HepG2 (cell line): ENCODE measurements around the gene OR10A3. TPM values are rescaled to one million over a fixed set of nuclear protein-coding genes. Genes with fewer than 3 reads are reported as not detected.

Experiments
- ATAC-seq: fragments of 200-7000 bp; cut with Tn5 transposase; 3 replicates; pipeline ENCODE4 v1.9.1; 2020; ENCODE audit warnings: mild to moderate bottlenecking, moderate library complexity
- BruUV-seq: library from RNA; stranded (reverse); fragments of 400-500 nt; replicated peaks from 2 replicates; lab custom pipeline; 2021; lab: Mats Ljungman, UMichigan
- CTCF ChIA-PET: fragments of 300-600 bp; formaldehyde crosslinking; extraction: SDS; loops from one replicate; lab custom pipeline; 2021; ENCODE audit warnings: low total read pairs, inconsistent platforms, low intra/inter-chr PET ratio; lab: Yijun Ruan, JAX
- POLR2A ChIA-PET: fragments of 350-600 bp; sonication (Branson Sonifier 250); formaldehyde crosslinking; loops from one replicate; lab custom pipeline; 2020; ENCODE audit warnings: antibody characterized with exemption, inconsistent platforms; lab: Yijun Ruan, JAX
- DNase-seq: peaks from one replicate; pipeline ENCODE4 v3.0.0-alpha.2; 2015; ENCODE audit warnings: low spot score
- FAIRE-seq: peaks from 3 replicates; lab custom pipeline; 2011; peaks lifted over from hg19 to GRCh38; lab: Jason Lieb, UNC
- H2AFZ ChIP-seq: one replicate; pipeline ENCODE4 v1.6.1; 2011; ENCODE audit warnings: low read length, inconsistent platforms
- H3K27ac ChIP-seq: fragments of 300-600 bp; 3 replicates; pipeline ENCODE4 v1.8.0; 2011; ENCODE audit warnings: mixed run types, mild to moderate bottlenecking, mixed read lengths, low read length, inconsistent platforms; ENCODE audit not compliant: insufficient read depth; ENCODE audit errors: extremely low read length
- H3K27me3 ChIP-seq, 2 experiments: fragments of 200-600 bp in 1 of 2; 2 replicates in 1 of 2; 3 replicates in 1 of 2; pipeline versions ENCODE4 v1.6.0 to v1.8.0; 2011; ENCODE audit warnings: low read length in 2 of 2, mild to moderate bottlenecking in 2 of 2, moderate library complexity in 2 of 2, inconsistent platforms in 1 of 2; ENCODE audit not compliant: insufficient read depth in 2 of 2, control insufficient read depth in 1 of 2
- H3K36me3 ChIP-seq, 2 experiments: fragments of 200-600 bp in 1 of 2; replicated peaks in 1 of 2; 2 replicates in 1 of 2; 3 replicates in 1 of 2; pipeline versions ENCODE4 v1.5.1 to v1.8.0; 2011; ENCODE audit warnings: low read length in 2 of 2, inconsistent platforms in 1 of 2; ENCODE audit not compliant: insufficient read depth in 2 of 2, control insufficient read depth in 1 of 2
- H3K4me1 ChIP-seq: 2 replicates; pipeline ENCODE4 v1.5.1; 2012; ENCODE audit warnings: low read length, inconsistent platforms; ENCODE audit not compliant: insufficient read depth
- H3K4me2 ChIP-seq: 2 replicates; pipeline ENCODE4 v1.6.0; 2011; ENCODE audit warnings: low read depth, low read length, inconsistent platforms
- H3K4me3 ChIP-seq, 3 experiments: fragments of 200-600 bp in 1 of 3; sonication (generic), shearing (Covaris generic) in 1 of 3; replicated peaks in 1 of 3; 2 replicates each; pipeline ENCODE4 v1.5.1; 2011 to 2016; ENCODE audit warnings: low read length in 3 of 3, inconsistent platforms in 2 of 3, low read depth in 2 of 3, mild to moderate bottlenecking in 2 of 3, control low read depth in 1 of 3, mixed read lengths in 1 of 3; ENCODE audit not compliant: insufficient read depth in 1 of 3
- H3K79me2 ChIP-seq: one replicate; pipeline ENCODE4 v1.6.1; 2011; ENCODE audit warnings: low read length, inconsistent platforms; ENCODE audit not compliant: insufficient read depth
- H3K9ac ChIP-seq: 2 replicates; pipeline ENCODE4 v1.6.0; 2011; ENCODE audit warnings: mild to moderate bottlenecking, low read depth, low read length, inconsistent platforms; ENCODE audit not compliant: insufficient read depth
- H3K9me3 ChIP-seq: 2 replicates; pipeline ENCODE4 v1.5.1; 2012; ENCODE audit warnings: mild to moderate bottlenecking, low read length
- H4K20me1 ChIP-seq: 2 replicates; pipeline ENCODE4 v1.6.0; 2011; ENCODE audit warnings: inconsistent platforms, mild to moderate bottlenecking, low read length, moderate library complexity; ENCODE audit not compliant: insufficient read depth
- BORCS8-MEF2B ChIP-seq: sonication (generic); formaldehyde crosslinking; IDR thresholded peaks from 2 replicates; pipeline ENCODE4 v1.8.0; 2022; ENCODE audit warnings: mild to moderate bottlenecking, missing genetic modification reagents
- HNRNPH1 ChIP-seq: fragments of 200-400 bp; formaldehyde crosslinking; optimal IDR thresholded peaks from 2 replicates; pipeline ENCODE3; 2017; ENCODE audit warnings: mild to moderate bottlenecking, low read depth, low read length
- PAXIP1 ChIP-seq: sonication (generic); formaldehyde crosslinking; conservative IDR thresholded peaks from 2 replicates; pipeline ENCODE4 v1.4.0; 2020; ENCODE audit warnings: mild to moderate bottlenecking, missing genetic modification reagents, moderate library complexity
- TSC22D2 ChIP-seq: sonication (generic); formaldehyde crosslinking; IDR thresholded peaks from 2 replicates; pipeline ENCODE4 v1.5.1; 2020; ENCODE audit warnings: missing genetic modification reagents, mild to moderate bottlenecking, borderline replicate concordance
- ZNF333 ChIP-seq: sonication (generic); formaldehyde crosslinking; IDR thresholded peaks from 2 replicates; pipeline ENCODE4 v1.4.0; 2020; ENCODE audit warnings: mild to moderate bottlenecking, missing genetic modification reagents, borderline replicate concordance
- ZNF570 ChIP-seq: sonication (generic); formaldehyde crosslinking; IDR thresholded peaks from 2 replicates; pipeline ENCODE4 v1.4.0; 2020; ENCODE audit warnings: mild to moderate bottlenecking, missing genetic modification reagents, borderline replicate concordance
- ZSCAN12 ChIP-seq: sonication (generic); formaldehyde crosslinking; IDR thresholded peaks from 2 replicates; pipeline ENCODE4 v1.9.0; 2021; ENCODE audit warnings: mild to moderate bottlenecking, missing genetic modification reagents
- WGBS: methylation state at CpG from one replicate; pipeline ENCODE4 v1.1.6; 2017; ENCODE audit warnings: low lambda C conversion rate; 5-methylcytosine and 5-hydroxymethylcytosine counted together
- in situ Hi-C: cut with HindIII; loops from 2 replicates; pipeline ENCODE4 v1.10.0; 2017; ENCODE audit warnings: low pct_unique_long_range_greater_than_20kb; ENCODE audit not compliant: extremely low pct_ligation_motif_present
- intact Hi-C: fragments of 100-400 bp; cut with micrococcal nuclease; formaldehyde crosslinking; loops from one replicate; pipeline ENCODE4 v1.10.0; 2022; ENCODE audit not compliant: unreplicated experiment
- polyA plus RNA-seq, 8 experiments: library from polyadenylated mRNA; depleted of rRNA in 3 of 8; stranded (reverse) in 7 of 8; unstranded in 1 of 8; fragments of >200 nt; fragmentation: Illumina TruSeq in 4 of 8; extraction: Trizol in 4 of 8; gene quantifications; 2 replicates each; pipeline versions ENCODE4 v1.2.1 to v1.2.3, GENCODE V29; 2011 to 2016; ENCODE audit warnings: low read depth in 4 of 8, missing spikeins in 1 of 8, mixed read lengths in 1 of 8; ENCODE audit not compliant: insufficient read depth in 1 of 8
- total RNA-seq, 5 experiments: library from RNA; depleted of rRNA; stranded (reverse); fragments of >200 nt; fragmentation: Illumina TruSeq; extraction: Trizol; gene quantifications; 2 replicates each; pipeline ENCODE4 v1.2.3, GENCODE V29; 2016; ENCODE audit warnings: low read depth in 1 of 5

OR10A3 gene
- total and polyA plus RNA-seq, 2 of the 13 experiments (the other 11 are each of a cell fraction or from before 2014, with no cell fraction given), result not detected

DNA sequence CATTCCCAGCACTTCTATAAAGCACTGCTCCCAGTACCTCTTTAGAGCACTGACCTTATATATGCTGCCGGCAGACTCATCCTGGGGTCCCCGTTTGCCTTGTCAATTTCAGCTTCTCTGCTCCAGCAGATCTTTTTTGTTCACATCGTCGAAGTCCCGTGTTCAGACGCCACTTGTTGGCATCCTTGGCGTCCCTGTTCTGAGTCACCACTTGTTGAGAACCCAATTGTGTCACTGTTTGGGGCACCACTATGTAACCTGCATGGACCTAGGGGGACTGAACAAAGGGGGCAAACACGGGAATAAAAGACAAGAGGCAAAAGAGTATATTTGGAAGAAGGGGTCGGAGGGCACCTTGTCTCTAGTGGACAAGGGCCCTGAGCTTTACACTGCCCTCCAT is 36.0 kb downstream of the OR10A3 start:
- Histone ChIP-seq H2AFZ (no peak overlapping the region), H3K79me2 (no peaks in the 10 kb centered on the region), H3K27ac (no peak overlapping the region), H3K4me1 (no peaks in the 10 kb centered on the region), H3K9ac (no peak overlapping the region), H3K36me3 (no peaks in the 10 kb centered on the region), H3K9me3 (no peaks in the 10 kb centered on the region), H3K4me3 (no peak overlapping the region), H3K4me2 (no peak overlapping the region), H3K27me3 (peaks cover 0 to 3% of the 10 kb centered on the region in 2 experiments; a peak in 2 of 5 replicates), H4K20me1 (no peaks in the 10 kb centered on the region)
- WGBS, result 0% methylated on average over 9 of the region's 9 CpGs
- BruUV-seq, result no TSS peak
- DNase-seq (no peak), ATAC-seq (no peak), FAIRE-seq (no peak)
- TF ChIP-seq HNRNPH1 (no peak), ZNF570 (no peak), TSC22D2 (no peak), PAXIP1 (CRISPR knock-in tag) (no peak), ZSCAN12 (CRISPR knock-in tag) (no peak)
- ChIA-PET CTCF (no interaction called here), POLR2A (no interaction called here)
- intact Hi-C loops, result no loop called here
- in situ Hi-C loops, result no loop called here

DNA sequence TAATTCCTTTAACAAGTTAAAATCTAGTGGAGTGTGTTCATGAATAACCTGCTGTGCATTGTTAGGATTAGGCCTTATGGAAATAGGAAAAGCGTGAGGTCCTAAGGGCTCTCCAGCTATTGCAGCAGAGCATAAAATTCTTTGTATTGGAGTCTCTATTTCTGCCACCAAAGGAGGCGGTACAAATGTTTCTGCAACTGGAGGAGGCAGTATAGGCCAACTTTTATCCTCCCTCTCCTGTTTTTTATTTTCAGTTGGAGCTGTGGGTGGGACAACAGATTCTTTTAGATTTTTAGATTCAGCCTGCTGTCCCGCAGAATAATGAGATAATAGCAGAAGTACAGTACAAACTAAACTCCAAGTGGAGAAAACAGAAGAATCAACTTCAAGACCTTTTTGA is 36.6 kb downstream of the OR10A3 start:
- ATAC-seq, result no peak

More for the DNA sequence above, 36.6 kb downstream of the OR10A3 start:
- in situ Hi-C loops (no loop called here), intact Hi-C loops (no loop called here)
- no peaks in the 10 kb centered on the region for H4K20me1 ChIP-seq
- BruUV-seq, result no TSS peak
- H3K79me2 ChIP-seq, result no peaks in the 10 kb centered on the region
- H3K27ac ChIP-seq, result no peak overlapping the region
- CTCF ChIA-PET, result no interaction called here
- H3K4me2 ChIP-seq, result no peak overlapping the region
- H3K27me3 ChIP-seq, result peaks cover 0 to 3% of the 10 kb centered on the region in 2 experiments; a peak in 2 of 5 replicates
- no peak overlapping the region for H3K9ac ChIP-seq
- TF ChIP-seq BORCS8-MEF2B (CRISPR knock-in tag) (no peak), ZNF333 (CRISPR knock-in tag) (no peak)
- H3K4me1 ChIP-seq, result no peaks in the 10 kb centered on the region
- 28% methylated on average over 3 of the region's 3 CpGs for WGBS
- H3K36me3 ChIP-seq, result no peaks in the 10 kb centered on the region
- no peak for DNase-seq
- POLR2A ChIA-PET, result no interaction called here
- no peak overlapping the region for H3K4me3 ChIP-seq
- no peak overlapping the region for H2AFZ ChIP-seq
- no peaks in the 10 kb centered on the region for H3K9me3 ChIP-seq
- no peak for FAIRE-seq
